H9 (cell line): ENCODE data around the gene USP12. TPM values are rescaled to one million over a fixed set of nuclear protein-coding genes. Genes with fewer than 3 reads are reported as not detected.

Experiments used
- DNase-seq: peaks from one replicate; pipeline ENCODE4 v3.0.0-alpha.2; 2017
- H2AFZ ChIP-seq: one replicate; pipeline ENCODE4 v1.6.1; 2013; ENCODE audit warnings: mild to moderate bottlenecking, low read length, control low read depth, moderate library complexity
- H2AK5ac ChIP-seq: 2 replicates; pipeline ENCODE4 v1.6.1; 2013; ENCODE audit warnings: low read length, control low read depth, mixed read lengths; ENCODE audit not compliant: insufficient read length
- H2BK120ac ChIP-seq: one replicate; pipeline ENCODE4 v1.6.1; 2013; ENCODE audit warnings: low read depth, mild to moderate bottlenecking, low read length, control low read depth, inconsistent platforms; ENCODE audit not compliant: poor library complexity, severe bottlenecking
- H2BK12ac ChIP-seq: 2 replicates; pipeline ENCODE4 v1.6.1; 2013; ENCODE audit warnings: low read length, control low read depth, mixed read lengths, low read depth; ENCODE audit not compliant: insufficient read length
- H2BK15ac ChIP-seq: 2 replicates; pipeline ENCODE4 v1.6.1; 2013; ENCODE audit warnings: low read depth, low read length, control low read depth
- H2BK20ac ChIP-seq: one replicate; pipeline ENCODE4 v1.6.1; 2013; ENCODE audit warnings: low read depth, mild to moderate bottlenecking, low read length, control low read depth, inconsistent platforms; ENCODE audit not compliant: poor library complexity, severe bottlenecking
- H2BK5ac ChIP-seq: 2 replicates; pipeline ENCODE4 v1.6.1; 2013; ENCODE audit warnings: low read length, control low read depth, mixed read lengths; ENCODE audit not compliant: insufficient read length
- H3K14ac ChIP-seq: 2 replicates; pipeline ENCODE4 v1.6.1; 2013; ENCODE audit warnings: low read length, control low read depth; ENCODE audit not compliant: insufficient read depth
- H3K18ac ChIP-seq: 2 replicates; pipeline ENCODE4 v1.6.1; 2013; ENCODE audit warnings: low read depth, mild to moderate bottlenecking, mixed read lengths, low read length, control low read depth; ENCODE audit not compliant: insufficient read length
- H3K23ac ChIP-seq: 2 replicates; pipeline ENCODE4 v1.6.1; 2013; ENCODE audit warnings: low read length, control low read depth, mixed read lengths, low read depth; ENCODE audit not compliant: insufficient read length
- H3K23me2 ChIP-seq: 2 replicates; pipeline ENCODE4 v1.6.1; 2013; ENCODE audit warnings: low read depth, mild to moderate bottlenecking, mixed read lengths, low read length, control low read depth; ENCODE audit not compliant: insufficient read length, poor library complexity, severe bottlenecking
- H3K27ac ChIP-seq: 2 replicates; pipeline ENCODE4 v1.5.1; 2013; ENCODE audit warnings: low read length, control low read depth, mixed read lengths, low read depth; ENCODE audit not compliant: insufficient read length
- H3K27me3 ChIP-seq: 2 replicates; pipeline ENCODE4 v1.6.1; 2013; ENCODE audit warnings: low read length, control low read depth, inconsistent platforms; ENCODE audit not compliant: insufficient read depth
- H3K4ac ChIP-seq: 2 replicates; pipeline ENCODE4 v1.6.1; 2013; ENCODE audit warnings: low read depth, mild to moderate bottlenecking, control low read depth, inconsistent platforms, low read length, moderate library complexity
- H3K4me1 ChIP-seq: 2 replicates; pipeline ENCODE4 v1.6.1; 2013; ENCODE audit warnings: low read length, control low read depth, inconsistent platforms; ENCODE audit not compliant: insufficient read depth
- H3K4me2 ChIP-seq: 2 replicates; pipeline ENCODE4 v1.6.1; 2013; ENCODE audit warnings: low read length, control low read depth, mixed read lengths; ENCODE audit not compliant: insufficient read length, insufficient read depth
- H3K56ac ChIP-seq: 2 replicates; pipeline ENCODE4 v1.6.1; 2013; ENCODE audit warnings: low read depth, mild to moderate bottlenecking, mixed read lengths, low read length, control low read depth; ENCODE audit not compliant: insufficient read length
- H3K79me1 ChIP-seq: 2 replicates; pipeline ENCODE4 v1.6.1; 2013; ENCODE audit warnings: low read depth, mild to moderate bottlenecking, moderate library complexity, low read length, control low read depth, inconsistent platforms; ENCODE audit not compliant: insufficient read depth, poor library complexity, severe bottlenecking
- H3K79me2 ChIP-seq: 2 replicates; pipeline ENCODE4 v1.6.1; 2013; ENCODE audit warnings: low read length, control low read depth, inconsistent platforms; ENCODE audit not compliant: insufficient read depth
- H3K9ac ChIP-seq: 2 replicates; pipeline ENCODE4 v1.6.1; 2013; ENCODE audit warnings: low read length, control low read depth, mixed read lengths; ENCODE audit not compliant: insufficient read length; ENCODE audit errors: extremely low read depth
- H3K9me3 ChIP-seq: one replicate; pipeline ENCODE4 v1.6.1; 2013; ENCODE audit warnings: low read depth, low read length, inconsistent platforms; ENCODE audit not compliant: control insufficient read depth
- H3T11ph ChIP-seq: one replicate; pipeline ENCODE4 v1.6.1; 2013; ENCODE audit warnings: mild to moderate bottlenecking, low read length, control low read depth, inconsistent platforms
- H4K20me1 ChIP-seq: one replicate; pipeline ENCODE4 v1.6.1; 2013; ENCODE audit not compliant: control insufficient read depth, insufficient read length, insufficient read depth
- H4K5ac ChIP-seq: 2 replicates; pipeline ENCODE4 v1.6.1; 2013; ENCODE audit warnings: low read depth, mild to moderate bottlenecking, mixed read lengths, low read length, control low read depth; ENCODE audit not compliant: insufficient read length
- H4K8ac ChIP-seq: replicated peaks from 2 replicates; pipeline ENCODE4 v1.6.1; 2013; ENCODE audit warnings: low read length, control low read depth, mixed read lengths, low read depth; ENCODE audit not compliant: insufficient read length
- H4K91ac ChIP-seq: 2 replicates; pipeline ENCODE4 v1.6.1; 2013; ENCODE audit warnings: low read depth, mild to moderate bottlenecking, moderate library complexity, mixed read lengths, low read length, control low read depth; ENCODE audit not compliant: insufficient read length
- H3K27ac Mint-ChIP-seq, 3 experiments: 2 replicates in 2 of 3; 3 replicates in 1 of 3; pipeline ENCODE4 v1.8.0; 2020 to 2021; ENCODE audit warnings: mixed read lengths in 3 of 3, mild to moderate bottlenecking in 1 of 3, moderate library complexity in 1 of 3
- H3K27me3 Mint-ChIP-seq: 2 replicates; pipeline ENCODE4 v1.8.0; 2021; ENCODE audit warnings: low read depth, mild to moderate bottlenecking, moderate library complexity, mixed read lengths
- H3K36me3 Mint-ChIP-seq, 3 experiments: 2 replicates in 2 of 3; 3 replicates in 1 of 3; pipeline ENCODE4 v1.8.0; 2020 to 2021; ENCODE audit warnings: low read depth in 3 of 3, mixed read lengths in 3 of 3; ENCODE audit not compliant: insufficient read depth in 1 of 3
- H3K4me1 Mint-ChIP-seq, 2 experiments: 2 replicates each; pipeline ENCODE4 v1.8.0; 2020; ENCODE audit warnings: mixed read lengths in 2 of 2
- H3K4me3 Mint-ChIP-seq, 2 experiments: 2 replicates in 1 of 2; 3 replicates in 1 of 2; pipeline ENCODE4 v1.8.0; 2020 to 2021; ENCODE audit warnings: mild to moderate bottlenecking in 2 of 2, mixed read lengths in 2 of 2, moderate library complexity in 1 of 2
- H3K9me3 Mint-ChIP-seq, 2 experiments: 2 replicates in 1 of 2; 3 replicates in 1 of 2; pipeline ENCODE4 v1.8.0; 2020; ENCODE audit warnings: mild to moderate bottlenecking in 2 of 2, mixed read lengths in 2 of 2, moderate library complexity in 1 of 2
- CTCF ChIP-seq: fragments of 200-600 bp; sonication (generic); conservative IDR thresholded peaks from 3 replicates; pipeline ENCODE4 v1.8.0; 2021; ENCODE audit warnings: antibody characterized with exemption, mild to moderate bottlenecking
- WGBS: extraction: QIAGEN DNeasy Blood & Tissue Kit; methylation state at CpG from one replicate; pipeline ENCODE4 v1.1.7; 2013; ENCODE audit warnings: missing lambda C conversion rate, low lambda C conversion rate, mixed read lengths; ENCODE audit not compliant: insufficient read length; ENCODE audit errors: extremely low coverage; 5-methylcytosine and 5-hydroxymethylcytosine counted together
- total RNA-seq: library from RNA; stranded (reverse); gene quantifications from 2 replicates; pipeline ENCODE4 v1.2.1, GENCODE V29; 2021

The USP12 gene
- total RNA-seq, 1 experiment from 2014 or later: 24.8 TPM

- Mint-ChIP-seq H3K9me3 (no peaks in the 10 kb centered on the region), H3K27ac (no peak overlapping the region), H3K4me1 (peaks cover 23 to 24% of the 10 kb centered on the region in 2 experiments), H3K4me3 (no peak overlapping the region), H3K27me3 (no peaks in the 10 kb centered on the region), H3K36me3 (no peaks in the 10 kb centered on the region)
- no peak overlapping the region for H2AK5ac ChIP-seq
- H2AFZ ChIP-seq: no peak overlapping the region
- no peaks in the 10 kb centered on the region for H3K9me3 ChIP-seq
- no peak overlapping the region for H2BK20ac ChIP-seq
- no peak overlapping the region for H2BK120ac ChIP-seq
- no CpG with 5 or more reads among the region's 3 CpGs for WGBS
- no peak overlapping the region for H3K56ac ChIP-seq
- H3K27me3 ChIP-seq: no peaks in the 10 kb centered on the region
- H4K8ac ChIP-seq: no peak overlapping the region
- H3K23me2 ChIP-seq: no peaks in the 10 kb centered on the region
- no peaks in the 10 kb centered on the region for H3K79me2 ChIP-seq
- no peak overlapping the region for H3K27ac ChIP-seq
- no peak for DNase-seq
- no peak overlapping the region for H3K9ac ChIP-seq
- no peak overlapping the region for H4K91ac ChIP-seq
- H3K4me2 ChIP-seq: no peak overlapping the region
- no peak for TF ChIP-seq CTCF
- H3T11ph ChIP-seq: no peak overlapping the region
- H3K4me1 ChIP-seq: no peaks in the 10 kb centered on the region
- no peak overlapping the region for H3K4ac ChIP-seq
- H2BK12ac ChIP-seq: no peak overlapping the region
- no peak overlapping the region for H3K18ac ChIP-seq
- no peaks in the 10 kb centered on the region for H3K79me1 ChIP-seq
- H3K23ac ChIP-seq: no peak overlapping the region
- H2BK15ac ChIP-seq: no peak overlapping the region
- no peak overlapping the region for H2BK5ac ChIP-seq
- no peak overlapping the region for H4K5ac ChIP-seq
- no peak overlapping the region for H3K14ac ChIP-seq
- H4K20me1 ChIP-seq: no peaks in the 10 kb centered on the region
Measured at GRCh38 chr13:27199211-27199610, 27.6 kb upstream of the USP12 start.
